Measurements from ENCODE around the gene PLIN3. TPM values are rescaled to one million over a fixed set of nuclear protein-coding genes. Genes with fewer than 3 reads are reported as not detected.
"Not testable (repeated sequence)": the region's sequence is repeated elsewhere in the genome, so short reads cannot be mapped to it uniquely, and the experiment has no call there.

Gene PLIN3
- total RNA-seq, 2 donors from 2014 or later = 56.6 to 88.6 TPM

DNA sequence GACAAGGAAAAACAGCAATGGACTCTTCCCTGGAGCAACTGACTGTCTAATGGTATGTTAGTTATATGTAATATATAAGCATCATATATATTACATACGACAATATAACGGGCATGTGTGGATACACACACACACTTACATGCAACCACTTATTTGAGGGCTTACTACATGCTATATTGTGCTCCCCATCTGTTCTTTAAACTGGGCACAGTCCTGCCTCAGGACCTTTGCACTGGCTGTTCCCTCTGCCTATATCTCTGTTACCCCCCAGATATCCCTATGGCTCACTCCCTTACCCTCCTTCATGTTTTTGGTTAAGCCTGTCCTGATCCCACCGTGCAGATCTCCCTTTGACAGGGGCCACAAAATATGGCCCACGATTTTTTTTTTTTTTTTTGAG, 46.2 kb downstream of the PLIN3 start:
- intact Hi-C loops (cut with DNase I) = no loop called here
- DNase-seq (ENCODE audit: low spot score) = no peak

DNA sequence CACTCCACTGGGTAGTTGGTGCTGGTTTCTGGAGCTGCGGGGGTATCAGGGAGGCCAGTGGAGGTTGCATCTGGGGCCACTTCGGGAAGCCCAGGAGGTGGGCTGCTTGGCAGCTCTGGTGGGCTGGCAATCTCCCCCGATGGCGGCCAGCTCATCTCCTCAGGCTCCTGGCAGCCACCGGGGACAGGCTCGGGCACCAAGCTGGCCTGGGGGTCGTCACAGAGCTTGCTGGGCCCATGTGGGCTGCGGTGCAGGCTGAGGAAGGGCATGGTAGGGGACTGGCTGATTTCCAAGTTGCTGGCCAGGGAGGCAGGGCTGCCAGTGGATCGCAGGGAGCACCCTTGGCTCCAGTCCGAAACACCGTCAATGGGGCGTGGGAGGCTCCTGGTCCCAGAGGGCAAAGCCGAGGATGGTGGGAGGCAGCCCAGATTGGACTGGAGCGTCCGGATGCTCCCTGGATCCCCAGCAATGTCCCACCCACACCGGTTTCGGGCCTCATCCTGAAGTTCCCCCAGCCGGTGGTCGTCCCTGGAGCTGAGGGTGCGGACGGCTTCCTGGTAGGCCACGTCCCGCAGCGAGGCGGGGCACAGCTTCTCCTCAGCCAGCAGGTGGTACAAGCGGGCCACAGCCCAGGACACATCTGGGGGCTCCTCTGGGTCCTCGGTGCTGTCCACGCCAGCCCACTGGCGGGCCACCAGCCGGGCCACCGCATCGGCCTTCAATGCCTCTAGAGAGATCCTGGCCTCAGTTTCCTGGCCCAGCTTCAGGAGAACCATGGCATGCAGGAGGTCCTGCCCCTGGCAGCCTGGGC, 49.8 kb downstream of the PLIN3 start:
- intact Hi-C loops (cut with DNase I) = loop anchor here in 1 of 2 donors (10.0 kb wide), 1 partner anchor 217 kb away; no protein-coding TSS in a partner anchor
- peak; percentile 74 for DNase-seq (ENCODE audit: low spot score)

DNA sequence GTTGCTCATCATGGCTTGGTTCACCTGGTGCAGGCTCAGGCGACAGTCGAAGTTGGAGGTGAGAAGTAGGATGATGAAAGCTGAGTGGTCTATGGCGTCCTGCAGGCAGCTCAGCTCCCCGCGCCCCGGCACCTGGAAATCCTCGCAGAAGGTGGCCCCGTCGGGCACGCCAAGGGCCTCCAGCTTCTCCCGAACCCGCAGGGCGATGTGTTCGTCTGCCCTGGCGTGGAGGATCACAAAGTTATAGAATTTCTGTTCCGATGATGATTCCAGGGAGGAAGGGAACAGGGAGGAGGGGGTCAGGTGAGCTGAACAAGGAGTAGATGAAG, 50.6 kb downstream of the PLIN3 start:
- DNase-seq (ENCODE audit: low spot score) = peak; percentile 73
- intact Hi-C loops (cut with DNase I) = loop anchor here in 1 of 2 donors (10.0 kb wide), 1 partner anchor 218 kb away; no protein-coding TSS in a partner anchor

DNA sequence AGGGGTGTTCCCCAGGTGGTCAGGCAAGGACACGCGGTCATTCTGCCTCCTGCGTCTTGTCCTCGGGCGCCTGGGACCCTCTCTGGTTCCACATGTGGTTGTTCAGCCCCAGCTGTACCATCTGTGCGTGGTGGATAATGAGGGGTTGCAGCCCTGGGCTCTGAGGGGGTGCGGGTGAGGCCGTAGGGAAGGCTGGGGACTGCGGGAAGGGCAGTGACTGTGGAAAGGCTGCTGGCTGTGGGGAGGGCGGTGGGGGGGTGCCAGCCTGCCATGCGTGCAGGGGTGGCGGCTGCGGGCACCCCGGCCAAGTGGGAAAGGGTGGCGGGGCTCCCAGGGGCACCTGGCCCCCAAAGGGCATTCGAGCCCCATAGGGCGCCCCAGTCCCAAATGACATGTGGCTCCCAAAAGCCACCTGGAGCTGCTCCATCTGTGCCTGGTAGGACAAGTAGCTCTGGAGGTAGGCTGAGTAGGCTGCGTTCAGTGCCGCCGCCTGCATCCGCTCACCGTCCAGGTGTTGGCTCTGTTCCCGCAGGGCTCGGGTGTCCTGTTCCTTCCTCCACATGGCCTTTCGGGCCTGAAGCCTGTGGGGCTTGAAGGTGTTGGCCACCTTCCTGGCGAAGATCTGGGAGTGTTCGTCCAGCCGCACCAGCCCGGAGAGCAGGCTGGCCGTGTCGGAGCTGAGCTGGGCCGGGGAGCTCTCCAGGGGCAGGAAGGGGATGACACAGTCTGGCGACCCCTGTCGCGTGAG, 51.1 kb downstream of the PLIN3 start:
- DNase-seq (ENCODE audit: low spot score) = peak; percentile 77
- intact Hi-C loops (cut with DNase I) = loop anchor here in 1 of 2 donors (10.0 kb wide), 1 partner anchor 218 kb away; no protein-coding TSS in a partner anchor

DNA sequence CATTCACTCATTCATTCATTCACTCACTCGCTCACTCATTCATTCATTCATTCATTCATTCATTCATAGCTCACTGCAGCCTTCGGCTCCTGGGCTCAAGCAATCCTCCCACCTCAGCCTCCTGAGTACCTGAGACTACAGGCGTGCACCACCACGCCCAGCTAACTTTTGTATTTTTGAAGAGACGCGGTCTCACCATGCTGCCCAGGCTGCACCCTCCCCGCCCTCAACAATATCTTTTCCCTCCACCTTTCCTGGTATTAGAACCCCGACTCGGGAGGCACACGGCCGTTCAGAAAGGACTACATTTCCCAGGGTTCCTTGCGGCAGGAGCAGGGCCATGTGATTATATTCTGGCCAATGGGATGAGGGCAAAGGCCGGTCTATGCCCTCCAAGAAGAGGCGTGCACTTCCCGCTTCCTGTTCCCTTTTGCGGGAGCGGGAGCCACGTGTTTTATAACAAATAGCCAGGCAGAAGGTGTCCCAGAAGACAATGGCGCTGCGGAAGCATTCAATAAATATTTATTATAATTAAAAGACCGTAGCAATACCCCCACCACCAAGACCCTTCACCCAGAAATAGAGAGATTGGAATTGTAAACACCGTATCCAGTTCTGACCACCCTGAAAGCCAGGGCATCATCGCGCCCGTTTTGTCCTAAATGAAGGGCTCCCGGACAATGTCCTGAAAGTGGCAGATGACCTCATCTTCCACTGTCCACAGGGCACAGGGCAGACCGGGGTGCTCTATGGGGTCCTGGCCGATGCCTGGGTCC, 51.9 kb downstream of the PLIN3 start:
- intact Hi-C loops (cut with DNase I) = loop anchor here in 1 of 2 donors (10.0 kb wide), 1 partner anchor 219 kb away; no protein-coding TSS in a partner anchor
- DNase-seq (ENCODE audit: low spot score) = peak; percentile 94

DNA sequence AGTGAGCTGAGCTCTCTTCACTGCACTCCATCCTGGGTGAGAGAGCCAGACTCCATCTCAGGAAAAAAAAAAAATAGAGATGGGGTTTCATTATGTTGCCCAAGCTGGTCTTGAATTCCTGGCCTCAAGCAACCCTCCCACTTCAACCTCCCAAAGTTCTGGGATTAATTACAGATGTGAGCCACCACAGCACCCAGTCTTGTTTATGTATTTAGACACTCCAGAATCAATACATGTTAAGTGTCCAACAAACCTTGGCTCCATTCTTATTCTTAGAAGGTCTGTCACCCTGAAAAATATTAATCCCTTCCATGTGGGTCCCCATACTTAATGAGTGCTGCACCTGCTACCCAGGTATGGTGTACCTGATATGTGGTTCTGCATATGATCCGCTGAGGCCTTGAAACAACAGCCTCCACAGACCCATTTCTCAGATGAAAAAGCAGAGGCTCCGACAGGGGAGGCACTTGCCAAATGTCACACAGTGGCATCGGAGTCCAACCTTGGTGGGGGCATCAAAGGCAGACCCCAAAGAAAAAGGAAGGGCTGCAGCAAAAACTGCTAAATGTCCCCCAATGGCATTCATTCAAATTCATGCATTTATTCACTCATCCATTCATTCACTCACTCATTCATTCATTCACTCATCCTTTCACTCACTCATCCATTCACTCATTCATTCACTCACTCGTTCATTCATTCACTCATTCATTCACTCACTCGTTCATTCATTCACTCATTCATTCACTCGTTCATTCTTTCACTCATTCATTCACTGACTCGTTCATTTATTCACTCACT, 52.6 kb downstream of the PLIN3 start:
- no peak for DNase-seq (ENCODE audit: low spot score)
- intact Hi-C loops (cut with DNase I) = loop anchor here (5.0 to 10.0 kb wide), 3 partner anchors 37 to 220 kb away; no protein-coding TSS in a partner anchor

DNA sequence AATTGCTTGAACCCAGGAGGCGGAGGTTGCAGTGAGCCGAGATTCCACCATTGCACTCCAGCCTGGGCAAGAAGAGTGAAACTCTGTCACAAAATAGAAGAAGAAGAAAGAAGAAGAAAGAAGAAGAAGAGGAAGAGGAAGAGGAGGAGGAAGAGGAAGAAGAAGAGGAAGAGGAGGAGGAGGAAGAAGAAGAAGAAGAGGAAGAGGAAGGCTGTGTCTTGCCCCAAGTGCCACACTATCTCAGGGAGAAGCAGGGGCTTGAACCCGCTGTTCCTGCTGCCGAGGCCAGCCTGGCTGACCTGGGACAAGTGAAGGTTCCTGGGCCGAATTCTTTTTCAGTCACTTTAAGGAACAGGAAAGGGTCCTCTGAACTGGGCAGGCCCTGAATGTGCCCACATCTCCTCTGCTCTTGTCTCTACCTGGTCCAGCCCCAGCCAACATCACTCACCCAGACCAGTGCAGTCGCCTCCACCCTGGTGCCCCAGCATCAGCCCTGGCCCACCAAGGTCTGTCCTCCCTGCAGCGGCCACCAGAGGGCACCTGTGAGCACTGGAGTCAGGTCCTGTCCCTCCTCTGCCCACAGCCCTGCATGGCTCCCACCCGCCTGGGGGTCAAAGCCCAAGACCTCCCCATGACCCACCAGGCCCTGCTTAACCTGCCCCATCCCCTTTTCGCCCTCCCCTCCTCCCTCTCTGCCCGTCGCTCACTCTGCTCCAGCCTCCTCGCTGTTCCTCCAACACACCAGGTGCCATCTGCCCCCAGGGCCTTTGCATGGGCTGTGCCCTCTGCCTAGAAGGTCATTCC, 55.9 kb downstream of the PLIN3 start:
- DNase-seq (ENCODE audit: low spot score) = peak; percentile 94
- intact Hi-C loops (cut with DNase I) = loop anchor here (5.0 to 10.0 kb wide), 3 partner anchors 41 to 223 kb away; no protein-coding TSS in a partner anchor

DNA sequence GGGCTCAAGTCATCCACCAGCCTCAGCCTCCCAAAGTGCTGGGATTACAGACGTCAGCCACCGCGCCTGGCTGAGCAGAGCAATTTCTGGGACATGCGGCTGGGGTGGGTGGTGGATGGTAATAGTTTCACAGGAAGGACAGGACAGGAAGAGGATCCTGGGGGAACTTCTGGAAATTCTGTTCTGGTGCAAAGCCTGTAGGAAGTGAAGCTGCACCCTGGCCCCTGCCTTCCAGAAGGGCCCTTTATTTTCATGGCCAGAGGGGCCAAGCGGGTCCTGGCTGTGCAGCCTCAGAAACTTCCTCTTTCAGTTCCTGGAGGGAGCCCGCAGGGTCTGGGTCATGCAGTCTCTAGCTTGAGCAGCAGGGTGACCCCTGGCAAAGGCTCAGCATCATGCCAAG, 60.3 kb downstream of the PLIN3 start:
- intact Hi-C loops (cut with DNase I) = loop anchor here in 1 of 2 donors (5.0 kb wide), 1 partner anchor 225 kb away; no protein-coding TSS in a partner anchor
- peak; percentile 83 for DNase-seq (ENCODE audit: low spot score)

DNA sequence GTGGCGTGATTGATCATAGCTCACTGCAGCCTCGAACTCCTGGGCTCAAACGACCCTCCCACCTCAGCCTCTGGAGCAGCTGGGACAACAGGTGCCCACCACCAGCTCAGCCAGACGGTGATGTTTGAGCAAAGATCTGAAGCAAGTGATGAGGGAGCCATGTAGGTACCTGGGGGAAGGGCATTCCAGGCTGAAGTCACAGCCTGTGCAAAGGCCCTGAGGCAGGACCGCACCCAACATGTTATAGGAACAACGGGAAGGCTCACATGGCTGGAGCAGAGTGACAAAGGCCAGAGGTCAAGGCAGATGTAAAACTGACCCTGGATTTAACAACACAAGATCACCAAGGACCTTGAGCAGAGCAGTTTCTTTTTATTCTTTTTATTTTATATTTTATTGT, 61.1 kb downstream of the PLIN3 start:
- DNase-seq (ENCODE audit: low spot score) = no peak
- intact Hi-C loops (cut with DNase I) = loop anchor here in 1 of 2 donors (5.0 kb wide), 1 partner anchor 226 kb away; no protein-coding TSS in a partner anchor

DNA sequence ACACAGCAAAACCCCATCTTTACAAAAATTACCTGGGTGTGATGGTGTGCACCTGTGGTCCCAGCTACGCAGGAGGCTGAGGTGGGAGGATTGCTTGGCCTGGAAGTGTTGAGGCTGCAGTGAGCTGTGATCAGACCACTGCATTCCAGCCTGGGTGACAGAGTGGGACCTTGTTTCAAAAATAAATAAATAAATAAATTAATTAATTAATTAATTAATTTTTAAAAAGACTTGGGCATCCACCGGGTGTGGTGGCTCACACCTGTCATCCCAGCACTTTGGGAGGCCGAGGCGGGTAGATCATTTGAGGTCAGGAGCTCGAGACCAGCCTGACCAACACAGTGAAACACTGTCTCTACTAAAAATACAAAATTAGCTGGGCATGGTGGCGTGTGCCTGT, 62.3 kb downstream of the PLIN3 start:
- intact Hi-C loops (cut with DNase I) = loop anchor here in 1 of 2 donors (5.0 kb wide), 1 partner anchor 227 kb away; no protein-coding TSS in a partner anchor
- not testable (repeated sequence) for DNase-seq (ENCODE audit: low spot score)

DNA sequence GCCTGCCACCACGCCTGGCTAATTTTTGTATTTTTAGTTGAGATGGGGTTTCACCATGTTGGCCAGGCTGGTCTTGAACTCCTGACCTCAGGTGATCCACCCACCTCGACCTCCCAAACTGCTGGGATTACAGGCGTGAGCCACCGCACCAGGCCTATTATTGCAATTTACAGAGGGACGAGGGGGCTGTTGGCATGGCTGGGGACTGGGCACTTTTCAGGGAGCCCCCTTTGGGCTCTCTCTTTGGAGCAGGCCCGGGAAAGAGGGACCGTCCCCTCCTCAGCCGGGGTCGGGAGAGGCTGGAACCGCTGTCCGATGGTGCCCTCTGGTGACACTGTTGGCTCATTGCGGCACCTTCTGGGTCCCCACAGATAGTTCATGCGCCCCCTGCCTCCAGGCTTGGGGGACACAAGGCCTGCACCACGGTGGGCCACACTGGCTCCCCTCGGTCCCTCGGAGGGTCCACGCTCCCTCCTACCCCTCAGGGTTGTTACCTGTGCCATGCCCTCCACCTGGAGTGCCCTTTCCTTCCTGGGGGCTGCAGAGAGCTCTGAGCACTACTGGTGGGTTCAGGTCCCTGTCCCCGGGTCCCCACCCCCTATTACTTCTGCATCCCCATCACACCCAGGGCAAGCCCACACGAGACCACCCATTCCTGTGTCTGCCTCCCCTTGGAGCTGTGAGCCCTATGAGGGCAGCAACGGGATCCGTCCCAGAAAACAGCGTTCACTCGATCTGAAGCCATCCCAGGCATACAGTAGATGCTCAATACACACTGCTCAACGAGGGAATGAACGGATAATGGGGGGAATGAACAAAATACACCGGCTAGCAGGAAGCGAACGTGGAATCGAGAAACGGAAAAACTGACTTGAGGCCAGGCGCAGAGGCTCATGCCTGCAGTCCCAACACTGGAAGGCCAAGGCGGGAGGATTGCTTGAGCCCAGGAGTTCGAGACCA, 63.5 kb downstream of the PLIN3 start:
- DNase-seq (ENCODE audit: low spot score) = peak; percentile 84
- intact Hi-C loops (cut with DNase I) = loop anchor here in 1 of 2 donors (5.0 kb wide), 1 partner anchor 72 kb away; no protein-coding TSS in a partner anchor

DNA sequence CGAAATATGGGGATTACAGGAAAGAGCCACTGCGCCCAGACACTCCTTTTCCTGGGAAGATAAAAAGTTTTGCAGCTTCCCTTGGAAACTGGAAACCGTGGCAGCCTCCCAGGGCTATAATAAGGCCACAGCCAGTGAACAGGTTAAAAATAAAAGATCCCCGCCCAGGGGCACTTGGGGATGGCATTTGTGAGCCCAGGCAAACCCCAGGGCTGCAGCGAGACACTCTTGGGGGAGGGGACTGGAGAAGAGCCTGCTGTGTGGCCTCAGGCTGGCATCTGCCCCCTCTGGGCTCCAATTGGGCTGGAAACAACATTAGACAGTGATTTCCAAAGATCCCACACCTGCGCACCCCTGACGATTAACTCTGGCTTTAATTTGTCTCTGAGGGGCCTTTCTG, 64.8 kb downstream of the PLIN3 start:
- DNase-seq (ENCODE audit: low spot score) = no peak
- intact Hi-C loops (cut with DNase I) = loop anchor here in 1 of 2 donors (5.0 kb wide), 1 partner anchor 70 kb away; no protein-coding TSS in a partner anchor

DNA sequence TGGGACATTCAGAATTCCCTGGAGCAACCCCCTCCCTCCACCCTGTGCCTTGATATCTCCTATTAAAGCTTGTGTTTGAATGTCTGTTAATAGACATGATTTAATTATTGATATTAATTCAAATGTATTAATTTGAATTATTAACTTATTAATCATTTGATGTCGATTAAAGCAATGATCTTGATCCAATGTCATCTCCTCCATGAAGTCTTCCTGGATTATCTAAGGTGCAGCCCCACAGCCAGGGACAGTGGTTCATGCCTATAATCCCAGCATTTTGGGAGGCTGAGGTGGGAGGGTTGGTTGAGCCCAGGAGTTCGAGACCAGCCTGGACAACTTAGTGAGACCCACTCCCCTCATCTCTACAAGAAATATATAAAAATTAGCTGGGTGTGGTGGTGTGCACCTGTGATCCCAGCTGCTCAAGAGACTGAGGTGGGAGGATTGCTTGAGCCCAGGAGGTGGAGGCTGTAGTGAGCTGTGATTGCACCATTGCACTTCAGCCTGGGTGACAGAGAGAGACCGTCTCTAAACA, 66.3 kb downstream of the PLIN3 start:
- intact Hi-C loops (cut with DNase I) = loop anchor here in 1 of 2 donors (5.0 kb wide), 1 partner anchor 69 kb away; no protein-coding TSS in a partner anchor
- DNase-seq (ENCODE audit: low spot score) = no peak

DNA sequence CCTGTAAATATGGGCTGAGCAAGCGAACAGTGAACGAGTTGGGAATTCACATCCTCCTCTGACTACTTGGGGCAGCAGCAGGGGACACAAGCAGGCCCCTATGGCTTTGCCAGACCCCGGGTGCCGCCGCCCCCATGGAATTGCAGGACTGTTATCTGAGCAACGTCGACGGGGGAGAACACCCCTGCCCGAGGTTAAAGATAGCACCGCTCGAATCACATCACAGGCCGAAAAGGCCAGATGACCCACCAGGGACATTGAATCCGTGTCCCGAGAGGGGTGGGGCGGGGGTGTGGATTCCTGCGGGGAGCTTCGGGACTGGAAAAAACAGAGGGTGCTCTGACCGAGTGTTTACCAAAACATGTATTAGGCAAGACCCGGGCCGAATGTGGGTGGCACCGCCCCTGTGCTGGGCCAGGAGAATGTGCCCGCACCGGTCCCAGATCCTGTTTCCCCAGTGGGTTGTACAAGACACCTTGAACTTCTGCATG, 66.8 kb downstream of the PLIN3 start:
- no peak for DNase-seq (ENCODE audit: low spot score)
- intact Hi-C loops (cut with DNase I) = loop anchor here in 1 of 2 donors (5.0 kb wide), 1 partner anchor 68 kb away; no protein-coding TSS in a partner anchor

DNA sequence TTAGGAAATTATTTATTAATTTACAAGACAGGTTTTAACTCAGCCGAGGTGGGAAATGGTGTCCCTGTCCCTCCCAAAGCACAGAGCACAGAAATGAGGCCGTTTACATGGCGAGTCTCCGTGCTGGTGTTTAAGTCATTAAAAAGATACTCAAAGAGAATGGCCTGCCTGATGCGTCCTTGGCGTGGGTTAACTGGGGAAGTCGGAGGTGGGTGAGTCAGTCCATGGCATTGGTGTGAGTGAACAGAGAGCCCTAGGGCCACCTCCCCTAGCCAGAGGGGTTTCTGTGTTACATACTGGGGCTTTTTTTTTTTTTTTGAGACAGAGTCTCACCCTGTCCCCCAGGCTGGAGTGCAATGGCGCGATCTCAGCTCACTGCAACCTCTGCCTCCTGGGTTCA, 72.1 kb downstream of the PLIN3 start:
- intact Hi-C loops (cut with DNase I) = no loop called here
- no peak for DNase-seq (ENCODE audit: low spot score)

DNA sequence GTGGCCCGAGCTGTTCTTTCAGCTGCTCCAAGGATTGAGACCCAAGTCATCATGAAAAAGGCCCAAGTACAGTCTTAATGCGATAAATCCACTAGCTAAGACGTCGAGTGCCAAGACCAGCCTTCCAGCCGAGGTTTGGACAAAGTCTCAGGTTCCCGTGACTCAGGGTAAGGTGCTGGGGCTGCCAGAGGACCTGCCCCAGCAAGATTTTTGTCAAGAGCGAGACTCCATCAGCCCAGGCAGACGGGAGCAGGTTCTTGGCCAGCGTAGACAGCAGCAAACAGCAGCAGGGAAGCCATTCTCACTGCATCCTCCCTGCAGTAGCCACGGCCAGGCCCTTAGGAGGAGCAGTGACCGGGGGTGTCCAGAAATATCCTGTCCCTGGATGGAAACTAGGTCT, 72.5 kb downstream of the PLIN3 start:
- DNase-seq (ENCODE audit: low spot score) = no peak
- intact Hi-C loops (cut with DNase I) = no loop called here

All from posterior vena cava (tissue), 2 donors.